Testis (tissue), 3 donors: ENCODE measurements around the gene BCAS3. TPM values are rescaled to one million over a fixed set of nuclear protein-coding genes. Genes with fewer than 3 reads are reported as not detected.
"Not testable (repeated sequence)": the region's sequence is repeated elsewhere in the genome, so short reads cannot be mapped to it uniquely, and the experiment has no call there.

ENCODE experiments used
- DNase-seq: peaks from one replicate; pipeline ENCODE4 v3.0.0-alpha.2; 2019
- H3K27ac ChIP-seq, 2 donors: fragments of 200-600 bp; sonication (generic); one replicate each; pipeline ENCODE4 v1.5.1; 2019
- H3K27me3 ChIP-seq: fragments of 200-600 bp; sonication (generic); one replicate; pipeline ENCODE4 v1.5.1; 2019
- H3K36me3 ChIP-seq: fragments of 200-600 bp; sonication (generic); one replicate; pipeline ENCODE4 v1.5.1; 2017; ENCODE audit warnings: low read depth; ENCODE audit errors: missing control alignments
- H3K4me1 ChIP-seq: fragments of 200-600 bp; sonication (generic); one replicate; pipeline ENCODE4 v1.5.1; 2019
- H3K4me3 ChIP-seq, 2 donors: fragments of 200-600 bp; sonication (generic); one replicate each; pipeline ENCODE4 v1.5.1; 2017 to 2019
- H3K9me3 ChIP-seq: fragments of 200-600 bp; sonication (generic); one replicate; pipeline ENCODE4 v1.5.1; 2017
- POLR2A ChIP-seq: fragments of 450-650 bp; IDR thresholded peaks from one replicate; pipeline ENCODE4 v1.6.1; 2017; ENCODE audit warnings: antibody characterized with exemption, mild to moderate bottlenecking, moderate library complexity
- WGBS, 2 donors: methylation state at CpG; one replicate each; pipeline ENCODE4 v1.1.5; 2018; 5-methylcytosine and 5-hydroxymethylcytosine counted together
- intact Hi-C: fragments of 100-400 bp; cut with DNase I; formaldehyde crosslinking; loops from one replicate; pipeline ENCODE4 v1.15.1; 2023; ENCODE audit warnings: low total_unique reads
- polyA plus RNA-seq: library from polyadenylated mRNA; stranded (reverse); fragments of 350-450 nt; fragmentation: Illumina TruSeq; extraction: RNeasy Lipid Tissue Mini Kit (QIAGEN cat#74804); gene quantifications from one replicate; pipeline ENCODE4 v1.2.3, GENCODE V29; 2014; ENCODE audit warnings: low read depth, low replicate concordance; ENCODE audit not compliant: insufficient read depth
- total RNA-seq, 2 donors: library from RNA; depleted of rRNA; stranded (reverse); fragments of >200 nt; gene quantifications; one replicate each; pipeline ENCODE4 v1.2.3, GENCODE V29; 2016
- TF ChIP-seq, protein P1 (sequence below), 3 experiments: fragments of 450-650 bp in 2 of 3; fragments of 200-600 bp in 1 of 3; sonication (generic) in 1 of 3; IDR thresholded peaks; one replicate each; pipeline ENCODE4 v1.5.1; 2016 to 2019; ENCODE audit warnings: antibody characterized with exemption in 3 of 3, mild to moderate bottlenecking in 2 of 3, moderate library complexity in 1 of 3

BCAS3 gene
- total and polyA plus RNA-seq, 3 donors from 2014 or later, result 54.8 to 96.7 (median 73.0) TPM

DNA sequence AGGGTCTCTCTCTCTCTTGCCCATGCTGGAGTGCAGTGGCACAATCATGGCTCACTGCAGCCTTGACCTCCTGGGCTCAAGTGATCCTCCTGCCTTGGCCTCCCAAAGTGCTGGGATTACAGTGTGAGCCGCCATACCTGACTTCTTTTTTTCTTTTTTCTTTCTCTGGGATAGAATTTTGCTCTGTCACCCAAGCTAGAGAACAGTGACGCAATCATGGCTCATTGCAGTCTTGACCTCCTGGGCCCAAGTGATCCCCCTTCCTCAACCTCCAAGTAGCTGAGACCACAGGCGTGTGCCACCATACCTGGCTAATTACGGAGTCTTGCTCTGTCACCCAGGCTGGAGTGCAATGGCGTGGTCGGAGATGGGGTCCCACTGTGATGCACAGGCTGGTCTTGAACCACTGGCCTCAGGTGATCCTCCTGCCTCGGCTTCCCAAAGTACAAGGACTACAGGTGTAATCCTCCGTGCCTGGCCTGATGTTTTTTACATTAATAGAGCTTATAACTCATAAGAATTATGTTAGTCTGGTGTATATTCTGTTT, 76.5 kb downstream of the BCAS3 start:
- H3K4me1 ChIP-seq, result no peaks in the 10 kb centered on the region
- no peaks in the 10 kb centered on the region for H3K36me3 ChIP-seq
- TF ChIP-seq, protein P1, sequence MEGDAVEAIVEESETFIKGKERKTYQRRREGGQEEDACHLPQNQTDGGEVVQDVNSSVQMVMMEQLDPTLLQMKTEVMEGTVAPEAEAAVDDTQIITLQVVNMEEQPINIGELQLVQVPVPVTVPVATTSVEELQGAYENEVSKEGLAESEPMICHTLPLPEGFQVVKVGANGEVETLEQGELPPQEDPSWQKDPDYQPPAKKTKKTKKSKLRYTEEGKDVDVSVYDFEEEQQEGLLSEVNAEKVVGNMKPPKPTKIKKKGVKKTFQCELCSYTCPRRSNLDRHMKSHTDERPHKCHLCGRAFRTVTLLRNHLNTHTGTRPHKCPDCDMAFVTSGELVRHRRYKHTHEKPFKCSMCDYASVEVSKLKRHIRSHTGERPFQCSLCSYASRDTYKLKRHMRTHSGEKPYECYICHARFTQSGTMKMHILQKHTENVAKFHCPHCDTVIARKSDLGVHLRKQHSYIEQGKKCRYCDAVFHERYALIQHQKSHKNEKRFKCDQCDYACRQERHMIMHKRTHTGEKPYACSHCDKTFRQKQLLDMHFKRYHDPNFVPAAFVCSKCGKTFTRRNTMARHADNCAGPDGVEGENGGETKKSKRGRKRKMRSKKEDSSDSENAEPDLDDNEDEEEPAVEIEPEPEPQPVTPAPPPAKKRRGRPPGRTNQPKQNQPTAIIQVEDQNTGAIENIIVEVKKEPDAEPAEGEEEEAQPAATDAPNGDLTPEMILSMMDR (IDR thresholded peaks at IDR 0.05), result no peak
- no peak for TF ChIP-seq POLR2A
- H3K27ac ChIP-seq, result no peak overlapping the region
- no peak overlapping the region for H3K4me3 ChIP-seq
- intact Hi-C loops, result no loop called here
- no peaks in the 10 kb centered on the region for H3K9me3 ChIP-seq
- WGBS, 2 donors, result 67 to 69% methylated on average over 8 of the region's 8 CpGs
- no peaks in the 10 kb centered on the region for H3K27me3 ChIP-seq
- no peak for DNase-seq

DNA sequence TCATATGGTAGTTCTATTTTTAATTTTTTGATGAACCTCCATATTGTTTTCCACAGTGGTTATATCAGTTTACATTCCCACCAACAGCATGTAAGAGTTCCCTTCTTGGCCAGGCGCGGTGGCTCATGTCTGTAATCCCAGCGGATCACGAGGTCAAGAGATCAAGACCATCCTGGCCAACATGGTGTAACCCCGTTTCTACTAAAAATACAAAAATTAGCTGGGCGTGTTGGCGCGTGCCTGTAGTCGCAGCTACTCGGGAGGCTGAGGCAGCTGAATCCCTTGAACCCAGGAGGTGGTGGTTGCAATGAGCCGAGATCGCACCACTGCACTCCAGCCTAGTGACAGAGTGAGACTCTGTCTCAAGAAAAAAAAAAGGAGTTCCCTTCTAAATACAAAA, 79.1 kb downstream of the BCAS3 start:
- intact Hi-C loops, H3K4me1 ChIP-seq, H3K27me3 ChIP-seq, H3K36me3 ChIP-seq, H3K4me3 ChIP-seq, DNase-seq, H3K9me3 ChIP-seq, H3K27ac ChIP-seq: not testable (repeated sequence)
- 77 to 79% methylated on average over 12 of the region's 12 CpGs for WGBS, 2 donors

DNA sequence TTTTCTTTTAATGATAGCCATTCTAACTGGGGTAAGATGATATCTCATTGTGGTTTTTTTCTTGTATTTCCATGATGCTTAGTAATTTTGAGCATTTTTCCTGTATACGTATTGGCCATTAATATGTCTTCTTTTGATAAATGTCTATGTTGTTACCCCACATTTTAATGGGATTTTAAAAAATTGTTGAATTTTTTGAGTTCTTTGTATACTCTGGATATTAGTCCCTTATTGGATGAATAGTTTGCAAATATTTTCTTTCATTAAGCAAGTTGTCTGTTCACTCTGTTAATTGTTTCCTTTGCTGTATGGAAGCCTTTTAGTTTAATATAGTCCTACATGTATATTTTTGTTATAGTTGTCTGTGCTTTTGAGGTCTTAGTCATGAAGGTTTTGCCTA, 79.8 kb downstream of the BCAS3 start:
- H3K9me3 ChIP-seq, result no peaks in the 10 kb centered on the region
- H3K27ac ChIP-seq, result no peak overlapping the region
- no peak for DNase-seq
- 95 to 97% methylated on average over 1 of the region's 1 CpG for WGBS, 2 donors
- intact Hi-C loops, result no loop called here
- TF ChIP-seq, protein P1 (IDR thresholded peaks at IDR 0.05), result no peak
- no peak for TF ChIP-seq POLR2A
- H3K27me3 ChIP-seq, result no peaks in the 10 kb centered on the region
- H3K4me3 ChIP-seq, result no peak overlapping the region
- no peaks in the 10 kb centered on the region for H3K36me3 ChIP-seq
- no peaks in the 10 kb centered on the region for H3K4me1 ChIP-seq

DNA sequence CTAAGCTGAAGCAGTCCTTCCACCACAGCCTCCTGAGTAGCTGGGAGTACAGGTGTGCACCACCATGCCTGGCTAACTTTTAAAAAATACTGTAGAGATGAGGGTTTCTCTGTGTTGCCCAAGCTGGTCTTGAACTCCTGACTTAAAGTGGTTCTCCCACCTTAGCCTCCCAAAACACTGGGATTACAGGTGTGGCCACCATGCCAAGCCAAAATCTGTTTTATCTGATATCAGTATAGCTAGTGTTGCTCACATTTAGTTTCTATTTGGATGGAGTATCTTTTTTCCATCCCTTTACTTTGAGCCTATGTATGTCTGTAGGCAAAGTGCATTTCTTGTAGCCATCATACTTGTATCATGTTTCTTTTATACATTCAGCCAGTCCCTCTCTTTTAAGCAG, 82.1 kb downstream of the BCAS3 start:
- Histone ChIP-seq H3K36me3 (no peaks in the 10 kb centered on the region), H3K27ac (no peak overlapping the region), H3K4me1 (no peaks in the 10 kb centered on the region), H3K9me3 (no peaks in the 10 kb centered on the region), H3K27me3 (no peaks in the 10 kb centered on the region), H3K4me3 (no peak overlapping the region)
- no peak for DNase-seq
- TF ChIP-seq, protein P1 (IDR thresholded peaks at IDR 0.05), result no peak
- TF ChIP-seq POLR2A, result no peak
- intact Hi-C loops, result no loop called here

DNA sequence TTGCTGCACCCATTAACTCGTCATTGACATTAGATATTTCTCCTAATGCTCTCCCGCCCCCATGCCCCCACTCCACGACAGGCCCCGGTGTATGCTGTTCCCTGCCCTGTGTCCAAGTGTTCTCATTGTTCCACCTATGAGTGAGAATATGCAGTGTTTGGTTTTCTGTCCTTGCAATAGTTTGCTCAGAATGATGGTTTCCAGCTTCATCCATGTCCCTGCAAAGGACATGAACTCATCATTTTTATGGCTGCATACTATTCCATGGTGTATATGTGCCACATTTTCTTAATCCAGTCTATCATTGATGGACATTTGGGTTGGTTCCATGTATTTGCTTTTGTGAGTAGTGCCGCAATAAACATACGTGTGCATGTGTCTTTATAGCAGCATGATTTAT, 83.7 kb downstream of the BCAS3 start:
- H3K36me3 ChIP-seq, H3K9me3 ChIP-seq, H3K4me1 ChIP-seq, H3K27ac ChIP-seq, H3K27me3 ChIP-seq, DNase-seq, H3K4me3 ChIP-seq, intact Hi-C loops: not testable (repeated sequence)
- 92 to 99% methylated on average over 6 of the region's 6 CpGs for WGBS, 2 donors

DNA sequence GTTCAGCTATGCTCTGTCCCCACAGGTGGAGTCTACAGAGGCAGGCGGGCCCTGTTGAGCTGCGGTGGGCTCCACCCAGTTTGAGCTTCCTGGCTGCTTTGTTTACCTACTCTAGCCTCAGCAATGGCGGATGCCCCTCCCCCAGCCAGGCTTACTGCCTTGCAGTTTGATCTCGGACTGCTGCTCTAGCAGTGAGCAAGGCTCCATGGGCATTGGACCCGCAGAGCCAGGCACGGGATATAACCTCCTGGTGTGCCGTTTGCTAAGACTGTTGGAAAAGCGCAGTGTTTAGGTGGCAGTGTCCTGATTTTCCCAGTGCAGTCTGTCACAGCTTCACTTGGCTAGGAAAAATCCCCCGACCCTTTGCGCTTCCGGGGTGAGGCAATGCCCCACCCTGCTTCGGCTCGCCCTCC, 89.1 kb downstream of the BCAS3 start:
- intact Hi-C loops, result no loop called here
- Histone ChIP-seq H3K4me3 (no peak overlapping the region), H3K36me3 (no peaks in the 10 kb centered on the region), H3K27ac (no peak overlapping the region), H3K4me1 (no peaks in the 10 kb centered on the region), H3K27me3 (no peaks in the 10 kb centered on the region), H3K9me3 (no peaks in the 10 kb centered on the region)
- no peak for DNase-seq
- TF ChIP-seq, protein P1 (IDR thresholded peaks at IDR 0.05), result no peak
- no peak for TF ChIP-seq POLR2A
- 95 to 97% methylated on average over 12 to 13 of the region's 13 CpGs for WGBS, 2 donors
